Measurements from ENCODE around the gene IPPK. TPM values are rescaled to one million over a fixed set of nuclear protein-coding genes. Genes with fewer than 3 reads are reported as not detected.
A peak's percentile ranks its signal among the peaks of the same experiment; 100 is the strongest.
"Not testable (repeated sequence)": the region's sequence is repeated elsewhere in the genome, so short reads cannot be mapped to it uniquely, and the experiment has no call there.

Gene IPPK
- total RNA-seq, 1 donor from 2014 or later = 15.4 TPM

DNA sequence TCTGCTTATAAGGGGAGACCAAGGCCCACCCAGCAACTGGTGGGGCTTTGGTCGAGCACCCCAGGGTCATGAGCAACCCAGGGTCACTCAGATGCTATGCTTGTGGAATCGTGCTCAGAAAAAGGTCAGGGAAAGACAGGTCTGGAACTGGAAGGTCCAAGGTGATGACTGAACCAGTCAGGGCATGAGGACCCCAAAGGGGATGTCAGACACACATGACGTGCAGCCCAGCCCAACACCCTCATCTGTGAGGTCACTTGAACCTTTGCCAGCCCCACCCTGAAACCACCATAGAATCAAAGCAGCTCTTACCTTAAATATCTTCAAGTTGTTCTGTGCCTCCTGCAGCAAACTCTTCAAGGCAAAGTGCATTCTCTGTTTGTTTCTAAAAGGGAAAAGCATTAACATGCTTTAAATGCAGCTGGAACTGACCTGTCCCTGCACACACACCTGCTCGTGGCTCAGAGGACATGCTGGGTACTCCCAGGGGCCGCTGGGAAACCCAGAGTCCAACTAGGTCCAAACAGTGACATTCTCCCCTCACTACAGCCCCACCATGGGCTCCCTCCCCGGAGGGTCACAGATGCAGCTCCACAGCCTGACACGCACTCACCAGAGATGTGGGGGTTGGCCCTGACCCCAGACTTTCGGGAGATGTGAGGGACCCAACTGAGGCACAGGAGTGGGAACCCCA is 29.4 kb downstream of the IPPK start:
- DNase-seq (ENCODE audit: extremely low read depth, low read depth, low spot score) = no peak

GRCh38 chr9:92639791-92640271 is 30.1 kb downstream of the IPPK start:
- DNase-seq (ENCODE audit: extremely low read depth, low read depth, low spot score) = no peak

DNA sequence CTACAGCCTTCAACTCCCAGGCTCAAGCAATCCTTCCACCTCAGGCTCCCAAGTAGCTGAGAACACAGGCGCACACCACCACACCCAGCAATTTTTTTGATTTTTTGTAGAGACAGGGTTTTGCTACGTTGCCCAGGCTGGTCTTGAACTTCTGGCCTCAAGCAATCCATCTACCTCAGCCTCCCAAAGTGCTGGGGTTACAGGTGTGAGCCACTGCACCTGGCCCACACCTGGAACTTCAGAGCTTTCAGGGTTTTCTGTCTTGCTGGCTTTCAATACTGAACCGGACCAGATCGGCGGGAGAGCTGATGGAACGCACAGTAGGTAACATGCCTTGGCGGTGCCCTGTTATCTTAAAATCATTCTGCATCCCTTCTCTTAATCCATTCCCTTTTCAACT is 30.8 kb downstream of the IPPK start:
- no peak for DNase-seq (ENCODE audit: extremely low read depth, low read depth, low spot score)

DNA sequence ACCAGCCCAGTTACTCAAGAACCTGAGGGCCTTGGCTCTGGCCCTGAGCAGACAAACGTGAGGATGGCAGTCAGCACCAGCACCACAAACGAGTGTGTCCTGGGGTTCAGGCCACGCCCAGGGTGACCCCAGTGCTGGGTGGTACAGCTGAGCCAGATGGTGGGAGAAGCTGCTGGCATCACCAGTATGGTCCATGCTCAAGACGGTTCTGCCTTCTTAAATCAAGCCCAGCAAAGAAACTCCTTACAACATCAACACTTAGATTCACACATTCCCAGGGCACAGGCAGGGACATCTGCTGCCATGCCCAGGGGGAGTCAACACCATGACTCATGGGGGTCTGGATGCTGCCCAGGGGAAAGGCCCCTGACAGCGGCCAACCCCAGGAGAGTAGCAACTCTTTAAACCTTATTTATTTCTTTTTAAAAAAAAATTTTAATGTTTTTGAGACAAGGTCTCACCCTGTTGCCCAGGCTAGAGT is 31.3 kb downstream of the IPPK start:
- DNase-seq (ENCODE audit: extremely low read depth, low read depth, low spot score) = no peak

- DNase-seq (ENCODE audit: extremely low read depth, low read depth, low spot score) = no peak
Measured at GRCh38 chr9:92637886-92638620, 31.9 kb downstream of the IPPK start.

- no peak for DNase-seq (ENCODE audit: extremely low read depth, low read depth, low spot score)
Measured at GRCh38 chr9:92637326-92637725, 32.6 kb downstream of the IPPK start.

GRCh38 chr9:92636627-92637026 is 33.3 kb downstream of the IPPK start:
- no peak for DNase-seq (ENCODE audit: extremely low read depth, low read depth, low spot score)

DNA sequence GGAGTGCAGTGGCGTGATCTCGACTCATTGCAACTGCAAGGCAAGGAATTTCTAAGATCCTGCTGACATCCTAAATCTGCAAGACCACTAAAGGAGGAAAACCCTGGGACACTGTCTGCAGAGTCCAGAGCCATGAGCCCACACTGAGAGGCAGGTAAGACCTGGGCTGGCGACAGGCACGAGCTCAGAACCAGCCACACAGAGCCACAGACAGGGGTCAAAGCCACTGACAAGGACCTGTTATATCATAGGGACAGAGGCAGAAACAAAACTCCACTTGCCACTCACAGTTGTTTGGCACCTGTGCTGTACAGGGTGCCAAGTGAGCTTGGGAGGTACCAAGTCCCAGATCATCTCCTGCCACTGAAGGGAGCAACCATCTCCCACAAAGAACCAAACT is 34.2 kb downstream of the IPPK start:
- DNase-seq (ENCODE audit: extremely low read depth, low read depth, low spot score) = no peak

GRCh38 chr9:92634712-92635605 is 35.0 kb downstream of the IPPK start:
- peak; percentile 34 for DNase-seq (ENCODE audit: extremely low read depth, low read depth, low spot score)

GRCh38 chr9:92633614-92634278 is 36.2 kb downstream of the IPPK start:
- no peak for DNase-seq (ENCODE audit: extremely low read depth, low read depth, low spot score)

- no peak for DNase-seq (ENCODE audit: extremely low read depth, low read depth, low spot score)
Measured at GRCh38 chr9:92632641-92633040, 37.3 kb downstream of the IPPK start.

- no peak for DNase-seq (ENCODE audit: extremely low read depth, low read depth, low spot score)
Measured at GRCh38 chr9:92631452-92632343, 38.2 kb downstream of the IPPK start.

GRCh38 chr9:92627651-92628050 is 42.3 kb downstream of the IPPK start:
- no peak for DNase-seq (ENCODE audit: extremely low read depth, low read depth, low spot score)

GRCh38 chr9:92626484-92626883 is 43.4 kb downstream of the IPPK start:
- no peak for DNase-seq (ENCODE audit: extremely low read depth, low read depth, low spot score)

GRCh38 chr9:92623936-92624335 is 46.0 kb downstream of the IPPK start:
- not testable (repeated sequence) for DNase-seq (ENCODE audit: extremely low read depth, low read depth, low spot score)

DNA sequence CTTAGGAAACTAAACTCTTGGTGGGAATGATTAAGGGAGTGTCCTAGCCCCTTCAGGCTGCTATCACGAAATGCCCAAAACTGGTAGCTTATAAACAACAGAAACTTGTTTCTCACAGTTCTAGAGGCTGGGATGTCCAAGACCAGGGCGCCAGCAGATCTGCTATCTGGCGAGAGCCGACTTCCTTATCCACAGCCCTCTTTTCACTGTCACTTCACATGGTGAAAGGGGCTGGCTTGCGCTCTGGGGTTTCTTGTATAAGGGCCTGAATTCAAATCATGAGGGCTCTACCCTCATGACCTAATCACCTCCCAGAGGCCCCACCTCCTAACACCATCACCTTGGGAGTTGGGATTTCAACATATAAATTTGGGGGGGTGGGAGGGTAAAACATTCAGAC is 49.1 kb downstream of the IPPK start:
- DNase-seq (ENCODE audit: extremely low read depth, low read depth, low spot score) = no peak

DNA sequence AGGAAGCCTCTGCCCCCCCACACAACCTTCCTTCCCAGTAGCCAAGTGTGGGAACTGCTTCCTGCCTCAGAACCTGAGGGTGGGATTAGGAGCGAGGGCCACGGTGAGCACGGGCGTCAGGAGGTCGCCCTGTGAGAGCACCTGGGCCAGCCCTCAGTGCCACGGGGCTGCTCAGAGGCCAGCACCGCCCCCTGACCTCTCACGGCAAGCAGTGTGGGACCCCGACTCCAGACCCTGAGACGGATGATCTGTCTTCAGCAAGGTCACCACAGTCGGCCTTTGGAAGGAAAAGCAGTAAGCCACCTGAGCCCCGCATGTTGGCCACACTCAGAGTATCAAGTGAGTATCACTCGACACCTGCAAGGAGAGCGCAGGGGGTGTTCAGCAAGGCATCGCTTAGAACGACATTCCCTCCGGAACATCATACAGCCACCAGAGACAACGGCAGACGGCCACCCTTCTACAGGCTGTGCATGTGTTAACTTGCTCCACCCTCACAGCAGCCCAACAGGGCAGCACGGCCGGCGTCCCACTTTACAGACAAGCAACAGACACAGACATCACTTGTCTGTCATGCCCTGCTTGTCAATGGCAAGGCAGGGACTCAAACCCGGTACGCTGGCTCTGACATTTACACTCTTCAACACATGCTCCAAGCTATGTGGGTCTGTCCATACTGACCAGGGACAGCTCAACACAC is 50.2 kb downstream of the IPPK start:
- DNase-seq (ENCODE audit: extremely low read depth, low read depth, low spot score) = no peak

- DNase-seq (ENCODE audit: extremely low read depth, low read depth, low spot score) = no peak
Measured at GRCh38 chr9:92618633-92619225, 51.2 kb downstream of the IPPK start.

All from glomerular endothelial cell (primary cell).